Spleen (tissue), 7 donors: ENCODE results near the gene SLC25A29.
A peak's percentile ranks its signal among the peaks of the same experiment; 100 is the strongest.

ENCODE experiments used
- CTCF ChIP-seq, 11 experiments: fragments of 200-600 bp in 7 of 11; fragments of 450-650 bp in 4 of 11; sonication (generic) in 4 of 11; IDR thresholded peaks in 8 of 11; conservative IDR thresholded peaks in 3 of 11; 1 replicate in 7 of 11; 2 replicates in 4 of 11; pipeline versions ENCODE4 v1.4.0 to v1.8.0; 2016 to 2021; ENCODE audit warnings: antibody characterized with exemption in 11 of 11, inconsistent platforms in 4 of 11, mild to moderate bottlenecking in 1 of 11
- POLR2A ChIP-seq, 3 donors: fragments of 450-650 bp; IDR thresholded peaks; one replicate each; pipeline ENCODE4 v1.5.1; 2017; ENCODE audit warnings: antibody characterized with exemption in 3 of 3, mild to moderate bottlenecking in 1 of 3
- POLR2AphosphoS5 ChIP-seq, 3 donors: sonication (generic); formaldehyde crosslinking; IDR thresholded peaks; one replicate each; pipeline ENCODE4 v1.5.1; 2017; ENCODE audit warnings: antibody characterized with exemption in 3 of 3
- donor health status: DM: no; HTN: no; CAD: no; lungs with moderate emphysema.
- donor health status: DM: no; HTN: no; CAD: no.
- donor health status: DM: no; HTN: no; CAD: no.

- no peak for TF ChIP-seq CTCF (IDR thresholded peaks at IDR 0.05 in 8 of 11, conservative IDR thresholded peaks at IDR 0.05 in 3 of 11)
- peak in 1 of 3 donors; percentile 10 for TF ChIP-seq POLR2AphosphoS5 (IDR thresholded peaks at IDR 0.05)
- TF ChIP-seq POLR2A (IDR thresholded peaks at IDR 0.05), result no peak
These were observed 42.0 kb upstream of the SLC25A29 start for GRCh38 chr14:100348253-100348729.
